VCaP (cell line): ENCODE results near the gene CUL5.
"Not testable (repeated sequence)": the region's sequence is repeated elsewhere in the genome, so short reads cannot be mapped to it uniquely, and the experiment has no call there.

Experiments
- H3K27ac ChIP-seq: fragments of 450-650 bp; 2 replicates; pipeline ENCODE4 v1.5.1; 2017
- TF ChIP-seq, protein P1 (sequence below): fragments of 450-650 bp; conservative IDR thresholded peaks from 2 replicates; pipeline ENCODE4 v1.5.1; 2017; ENCODE audit warnings: mild to moderate bottlenecking, moderate library complexity

CUL5 gene

DNA sequence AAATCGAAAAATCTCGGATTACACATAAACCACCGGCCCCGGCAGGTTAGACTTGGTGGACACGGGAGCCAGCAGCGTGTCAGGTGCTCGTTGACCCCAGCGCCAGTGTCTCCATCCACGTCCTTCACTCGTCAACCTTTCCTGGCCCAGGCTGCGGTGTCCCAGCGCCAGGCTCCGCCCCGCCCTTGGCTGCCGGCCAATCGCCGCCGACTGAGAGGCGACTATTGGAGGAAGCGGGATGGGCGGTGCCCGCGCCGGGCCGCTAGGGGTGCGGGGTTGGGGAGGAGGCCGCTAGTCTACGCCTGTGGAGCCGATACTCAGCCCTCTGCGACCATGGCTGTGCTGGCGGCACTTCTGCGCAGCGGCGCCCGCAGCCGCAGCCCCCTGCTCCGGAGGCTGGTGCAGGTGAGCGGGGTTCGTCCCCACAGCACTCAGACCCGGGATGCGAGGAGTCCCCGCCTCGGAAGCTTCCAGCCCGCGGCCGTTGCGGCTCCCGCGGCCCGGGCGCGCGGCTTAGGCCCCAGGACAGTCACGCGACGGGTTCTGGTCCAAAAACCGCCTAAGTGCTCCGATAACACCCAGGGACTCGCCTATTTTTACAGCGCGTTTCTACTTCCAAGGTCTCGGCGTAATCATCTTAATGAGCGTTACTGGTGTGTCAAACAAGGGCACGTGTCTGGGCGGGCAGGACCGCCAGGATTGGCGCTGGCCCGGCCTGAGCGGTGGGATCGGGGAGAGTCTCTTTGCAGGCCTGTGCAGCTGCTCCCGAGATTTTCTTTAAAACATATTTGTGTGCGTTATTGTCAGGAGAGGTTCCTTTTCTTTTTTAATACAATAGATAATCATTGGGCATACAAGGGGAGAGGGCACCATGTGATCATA lies 112.8 kb downstream of the CUL5 start, which contains the start of gene ACAT1:
Gene ACAT1, plus strand, starts transcription at position 294 of the 882 bp plus-strand sequence. Its CDS starts 40 bp downstream, at position 334.
- H3K27ac ChIP-seq: peak within 1 kb of the TSS; percentile 91
- TF ChIP-seq, protein P1, sequence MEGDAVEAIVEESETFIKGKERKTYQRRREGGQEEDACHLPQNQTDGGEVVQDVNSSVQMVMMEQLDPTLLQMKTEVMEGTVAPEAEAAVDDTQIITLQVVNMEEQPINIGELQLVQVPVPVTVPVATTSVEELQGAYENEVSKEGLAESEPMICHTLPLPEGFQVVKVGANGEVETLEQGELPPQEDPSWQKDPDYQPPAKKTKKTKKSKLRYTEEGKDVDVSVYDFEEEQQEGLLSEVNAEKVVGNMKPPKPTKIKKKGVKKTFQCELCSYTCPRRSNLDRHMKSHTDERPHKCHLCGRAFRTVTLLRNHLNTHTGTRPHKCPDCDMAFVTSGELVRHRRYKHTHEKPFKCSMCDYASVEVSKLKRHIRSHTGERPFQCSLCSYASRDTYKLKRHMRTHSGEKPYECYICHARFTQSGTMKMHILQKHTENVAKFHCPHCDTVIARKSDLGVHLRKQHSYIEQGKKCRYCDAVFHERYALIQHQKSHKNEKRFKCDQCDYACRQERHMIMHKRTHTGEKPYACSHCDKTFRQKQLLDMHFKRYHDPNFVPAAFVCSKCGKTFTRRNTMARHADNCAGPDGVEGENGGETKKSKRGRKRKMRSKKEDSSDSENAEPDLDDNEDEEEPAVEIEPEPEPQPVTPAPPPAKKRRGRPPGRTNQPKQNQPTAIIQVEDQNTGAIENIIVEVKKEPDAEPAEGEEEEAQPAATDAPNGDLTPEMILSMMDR: peak; percentile 24; the same call in 1 of the 2 replicates

DNA sequence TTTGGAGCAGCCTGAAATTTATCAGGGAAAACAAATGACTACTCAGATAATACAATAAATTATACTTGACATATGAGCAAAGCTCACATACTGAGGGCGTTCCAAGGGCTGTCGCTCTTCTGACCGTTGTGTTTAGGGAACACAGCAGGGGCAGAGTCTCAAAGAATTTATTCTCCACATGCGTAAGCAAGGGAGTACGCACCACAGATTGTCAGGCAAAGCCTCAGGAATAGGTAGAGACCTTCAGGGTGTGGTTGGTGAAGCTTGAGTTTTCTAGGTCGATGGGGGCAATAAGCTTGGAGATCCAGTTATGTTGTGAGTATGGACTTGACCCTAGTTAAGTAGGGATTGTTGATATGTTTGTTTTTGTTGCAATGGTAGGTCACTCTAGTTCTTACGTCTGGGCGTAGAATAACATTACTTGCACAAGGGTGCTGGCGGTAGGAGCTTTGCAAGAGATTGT lies 113.5 kb downstream of the CUL5 start:
- peak overlapping the region; percentile 91 for H3K27ac ChIP-seq
- TF ChIP-seq, protein P1: no peak

DNA sequence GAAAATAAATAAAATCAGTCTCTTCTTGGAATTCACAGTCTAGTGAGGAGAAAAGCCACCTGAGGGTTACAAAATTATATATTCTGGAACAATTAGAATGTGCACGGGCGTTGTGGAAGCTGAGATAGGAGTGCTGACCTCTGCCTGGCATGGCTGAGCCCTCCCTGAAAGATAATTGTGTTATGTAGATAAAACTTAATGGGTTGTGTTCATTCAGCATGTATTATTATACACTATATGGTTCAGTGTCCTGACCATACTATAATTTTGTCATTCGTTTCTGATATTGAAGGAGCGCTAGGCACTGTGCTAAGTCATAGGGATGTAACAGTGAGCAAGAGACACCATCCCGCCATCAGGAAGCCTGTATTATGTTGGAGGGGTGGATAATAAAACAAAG lies 116.4 kb downstream of the CUL5 start:
- peak overlapping the region; percentile 13; the same call in 1 of the 2 replicates for H3K27ac ChIP-seq
- TF ChIP-seq, protein P1: no peak

DNA sequence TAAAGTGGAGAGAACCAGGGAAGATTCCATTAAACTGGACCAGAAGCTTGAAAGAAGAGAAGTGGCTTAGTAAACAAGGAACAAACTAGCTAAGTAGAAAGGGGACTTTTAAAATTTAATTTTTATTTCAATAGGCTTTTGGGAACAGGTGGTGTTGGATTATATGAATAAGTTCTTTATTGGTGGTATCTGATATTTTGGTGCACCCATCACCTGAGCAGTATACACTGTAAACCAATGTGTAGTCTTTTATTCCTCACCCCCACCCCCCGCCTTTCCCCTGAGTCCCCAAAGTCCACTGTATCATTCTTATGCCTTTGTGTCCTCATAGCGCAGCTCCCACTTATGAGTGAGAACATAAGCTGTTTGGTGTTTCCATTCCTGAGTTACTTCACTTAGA lies 120.1 kb downstream of the CUL5 start:
- TF ChIP-seq, protein P1: no peak

DNA sequence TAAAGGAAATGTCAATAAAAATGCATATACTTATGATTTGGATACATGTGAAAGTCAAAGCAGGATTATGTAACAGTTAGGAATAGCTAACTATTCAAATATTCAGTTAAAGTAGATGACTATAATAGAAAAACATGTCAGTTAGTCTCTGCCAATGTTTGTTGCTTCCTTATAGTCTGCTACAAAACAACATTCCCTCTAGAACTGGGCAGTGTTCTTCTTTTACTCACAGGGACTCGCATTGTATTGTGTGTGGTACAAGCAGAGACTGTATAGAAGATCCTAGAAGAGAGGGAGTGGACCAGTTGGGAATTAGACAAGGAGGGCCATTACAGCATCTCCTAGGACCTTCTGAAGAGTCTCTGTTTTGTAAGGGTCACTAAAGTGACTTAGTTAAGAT lies 123.3 kb downstream of the CUL5 start:
- TF ChIP-seq, protein P1: no peak
- no peak overlapping the region for H3K27ac ChIP-seq

More for the DNA sequence above, 120.1 kb downstream of the CUL5 start:
- no peak overlapping the region for H3K27ac ChIP-seq

DNA sequence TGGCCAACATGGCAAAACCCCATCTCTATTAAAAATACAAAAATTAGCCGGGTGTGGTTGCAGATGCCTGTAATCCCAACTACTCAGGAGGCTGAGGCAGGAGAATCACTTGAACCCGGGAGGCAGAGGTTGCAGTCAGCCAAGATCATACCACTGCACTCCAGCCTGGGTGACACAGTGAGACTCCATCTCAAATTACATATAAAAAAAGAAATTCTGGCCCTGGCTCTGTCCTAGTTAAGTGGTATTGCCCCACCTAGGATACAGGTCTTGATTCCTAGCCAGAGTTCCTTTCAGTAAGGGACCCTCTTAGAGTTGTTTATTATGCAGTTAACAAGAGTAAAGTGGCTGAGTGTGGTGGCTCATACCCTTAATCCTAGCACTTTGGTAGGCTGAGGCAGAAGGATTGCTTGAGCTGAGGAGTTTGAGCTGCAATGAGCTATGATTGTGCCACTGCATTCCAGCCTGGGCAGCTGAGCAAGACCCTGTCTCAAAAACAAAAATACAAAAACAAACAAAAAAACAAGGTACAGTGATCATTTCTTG lies 124.4 kb downstream of the CUL5 start:
- not testable (repeated sequence) for H3K27ac ChIP-seq

DNA sequence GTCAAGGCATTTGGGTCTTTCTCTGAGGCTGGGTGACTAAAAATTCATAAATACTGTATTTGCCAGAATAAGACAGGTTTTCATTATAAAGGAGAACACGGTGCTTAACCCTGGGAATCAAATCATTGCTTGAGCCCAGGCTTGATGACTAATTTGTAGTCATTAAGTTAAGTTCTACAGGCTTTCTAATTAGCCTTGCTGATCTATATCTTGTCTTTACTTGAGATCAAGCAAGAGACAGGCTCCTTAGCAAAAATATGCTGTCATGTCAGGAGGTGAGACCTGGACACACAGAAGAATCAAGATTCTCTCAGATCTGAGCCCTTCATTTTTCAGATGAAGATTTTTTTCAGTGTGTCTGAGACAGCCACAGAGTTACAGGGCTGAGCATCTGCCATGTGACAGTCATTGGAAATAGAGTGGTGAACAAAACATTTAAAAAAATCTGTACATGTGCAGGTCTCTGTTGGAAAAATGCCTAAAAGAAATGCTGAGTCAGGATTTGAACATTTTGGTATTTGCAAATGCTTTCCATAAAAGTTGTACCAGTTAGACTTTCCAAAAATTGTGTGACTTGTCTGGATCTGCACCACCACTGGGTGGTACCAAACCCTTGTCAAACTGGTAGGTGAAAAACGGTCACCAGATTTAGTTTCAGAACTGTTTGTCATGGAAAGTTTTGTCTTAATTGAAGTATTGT lies 127.3 kb downstream of the CUL5 start:
- H3K27ac ChIP-seq: no peak overlapping the region
- TF ChIP-seq, protein P1: peak; percentile 54
